ENCODE data around the gene FOXO3B.
"Not testable (repeated sequence)": the region's sequence is repeated elsewhere in the genome, so short reads cannot be mapped to it uniquely, and the experiment has no call there.

DNA sequence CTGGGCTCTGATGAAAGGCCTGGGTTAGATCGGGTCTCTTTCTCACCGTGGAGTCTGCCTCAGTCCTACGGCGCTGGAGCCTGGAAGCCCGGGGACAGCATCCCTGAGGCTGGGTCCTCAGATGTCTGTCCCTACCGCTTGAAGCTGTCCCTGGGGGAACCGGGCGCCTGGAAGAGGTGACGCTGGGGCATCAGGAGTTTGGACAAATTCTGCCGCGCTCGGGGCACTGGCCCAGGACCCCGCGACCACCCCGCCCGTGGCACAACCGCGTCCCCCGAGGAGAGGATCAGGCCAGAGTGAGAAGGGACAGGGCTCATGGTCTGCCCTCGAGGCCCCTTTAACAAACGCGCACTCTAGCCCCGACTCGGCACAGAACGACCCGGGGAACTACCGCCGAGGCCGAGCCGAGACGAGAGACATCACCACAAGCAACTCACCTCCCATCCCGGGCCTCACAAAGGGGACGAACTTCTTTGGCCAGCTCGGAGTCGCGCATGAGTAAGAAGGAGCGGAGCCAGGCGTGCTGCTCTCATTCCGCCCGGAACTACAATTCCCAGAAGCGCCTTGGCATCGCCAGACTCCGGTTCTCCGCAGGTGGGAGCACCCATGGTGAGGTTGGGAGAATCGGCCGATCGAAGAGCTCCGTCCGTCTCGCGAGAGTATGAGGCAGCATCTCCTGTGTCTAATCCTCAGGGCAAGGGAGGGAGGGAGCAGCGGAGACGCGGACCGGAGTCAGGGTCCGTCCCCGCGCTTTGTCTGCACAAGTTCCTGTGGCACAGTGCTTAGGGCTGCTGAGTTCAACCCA is at the start of gene FOXO3B:
- TF ChIP-seq, protein P1, sequence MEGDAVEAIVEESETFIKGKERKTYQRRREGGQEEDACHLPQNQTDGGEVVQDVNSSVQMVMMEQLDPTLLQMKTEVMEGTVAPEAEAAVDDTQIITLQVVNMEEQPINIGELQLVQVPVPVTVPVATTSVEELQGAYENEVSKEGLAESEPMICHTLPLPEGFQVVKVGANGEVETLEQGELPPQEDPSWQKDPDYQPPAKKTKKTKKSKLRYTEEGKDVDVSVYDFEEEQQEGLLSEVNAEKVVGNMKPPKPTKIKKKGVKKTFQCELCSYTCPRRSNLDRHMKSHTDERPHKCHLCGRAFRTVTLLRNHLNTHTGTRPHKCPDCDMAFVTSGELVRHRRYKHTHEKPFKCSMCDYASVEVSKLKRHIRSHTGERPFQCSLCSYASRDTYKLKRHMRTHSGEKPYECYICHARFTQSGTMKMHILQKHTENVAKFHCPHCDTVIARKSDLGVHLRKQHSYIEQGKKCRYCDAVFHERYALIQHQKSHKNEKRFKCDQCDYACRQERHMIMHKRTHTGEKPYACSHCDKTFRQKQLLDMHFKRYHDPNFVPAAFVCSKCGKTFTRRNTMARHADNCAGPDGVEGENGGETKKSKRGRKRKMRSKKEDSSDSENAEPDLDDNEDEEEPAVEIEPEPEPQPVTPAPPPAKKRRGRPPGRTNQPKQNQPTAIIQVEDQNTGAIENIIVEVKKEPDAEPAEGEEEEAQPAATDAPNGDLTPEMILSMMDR (IDR thresholded peaks at IDR 0.05; ENCODE audit: extremely low read depth in 1 of 2, insufficient read depth in 1 of 2, low read depth in 1 of 2, low read length in 2 of 2) = not testable (repeated sequence)
- not testable (repeated sequence) for TF ChIP-seq POLR2AphosphoS5 (IDR thresholded peaks at IDR 0.05; ENCODE audit: insufficient read depth, low read depth, low read length); EZH2 (IDR thresholded peaks at IDR 0.05; ENCODE audit: borderline replicate concordance, low read depth, low read length, severe bottlenecking)

Measured in endothelial cell of umbilical vein (primary cell).